ENCODE results near the gene ZBTB18.

Gene ZBTB18

DNA sequence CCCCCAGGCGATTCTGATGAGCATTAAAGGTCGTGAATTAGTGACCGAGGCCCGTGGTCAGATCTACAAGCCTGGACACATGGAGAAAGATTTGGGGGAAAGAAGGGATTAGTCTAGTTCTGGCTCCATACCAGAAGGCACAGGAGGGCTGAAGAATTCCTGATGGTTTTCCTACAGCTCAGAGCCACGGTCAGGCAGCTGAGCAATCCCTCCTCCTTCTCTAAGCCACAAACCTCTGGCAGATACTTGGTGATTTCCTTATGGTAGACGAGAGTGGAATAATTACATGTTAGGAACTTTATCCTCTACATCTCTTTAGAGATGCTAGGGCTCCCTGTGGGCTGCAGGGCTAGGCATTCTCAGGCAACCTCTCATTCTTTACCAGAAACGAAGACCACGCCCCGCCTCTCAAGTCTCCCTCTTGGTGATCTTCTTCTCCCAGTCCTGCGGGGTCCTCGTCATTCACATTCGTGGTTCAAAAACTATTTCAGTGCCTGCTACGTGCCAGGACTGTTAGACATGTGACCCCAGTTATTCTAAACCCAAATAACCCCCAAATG is 20.5 kb upstream of the ZBTB18 start:
- no peak for ATAC-seq
- TF ChIP-seq, protein P1, sequence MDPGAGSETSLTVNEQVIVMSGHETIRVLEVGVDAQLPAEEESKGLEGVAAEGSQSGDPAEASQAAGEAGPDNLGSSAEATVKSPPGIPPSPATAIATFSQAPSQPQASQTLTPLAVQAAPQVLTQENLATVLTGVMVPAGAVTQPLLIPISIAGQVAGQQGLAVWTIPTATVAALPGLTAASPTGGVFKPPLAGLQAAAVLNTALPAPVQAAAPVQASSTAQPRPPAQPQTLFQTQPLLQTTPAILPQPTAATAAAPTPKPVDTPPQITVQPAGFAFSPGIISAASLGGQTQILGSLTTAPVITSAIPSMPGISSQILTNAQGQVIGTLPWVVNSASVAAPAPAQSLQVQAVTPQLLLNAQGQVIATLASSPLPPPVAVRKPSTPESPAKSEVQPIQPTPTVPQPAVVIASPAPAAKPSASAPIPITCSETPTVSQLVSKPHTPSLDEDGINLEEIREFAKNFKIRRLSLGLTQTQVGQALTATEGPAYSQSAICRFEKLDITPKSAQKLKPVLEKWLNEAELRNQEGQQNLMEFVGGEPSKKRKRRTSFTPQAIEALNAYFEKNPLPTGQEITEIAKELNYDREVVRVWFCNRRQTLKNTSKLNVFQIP (CRISPR knock-in tag; IDR thresholded peaks at IDR 0.05; ENCODE audit: borderline replicate concordance, low read depth) = no peak
- no peak for TF ChIP-seq ZNF8 (CRISPR knock-in tag; IDR thresholded peaks at IDR 0.05)
- TF ChIP-seq ARNTL (CRISPR knock-in tag; IDR thresholded peaks at IDR 0.05; ENCODE audit: borderline replicate concordance, low read depth) = no peak

DNA sequence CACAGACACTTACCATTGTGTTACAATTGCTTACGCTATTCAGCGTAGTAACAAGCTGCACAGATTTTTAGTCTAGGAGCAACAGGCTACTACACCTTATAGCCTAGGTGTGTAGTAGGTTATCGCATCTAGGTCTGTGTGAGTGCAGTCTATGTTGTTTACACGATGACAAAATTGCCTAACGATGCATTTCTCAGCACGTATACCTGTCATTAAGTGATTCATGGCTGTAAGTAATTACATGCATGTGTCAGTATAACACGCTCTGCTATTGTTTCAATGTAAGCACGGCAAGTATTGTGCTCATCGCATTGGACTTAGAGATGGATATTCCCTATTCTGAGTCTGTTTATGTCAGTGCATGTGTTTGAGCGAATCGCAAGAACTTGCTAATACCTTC is 15.7 kb upstream of the ZBTB18 start:
- ATAC-seq = no peak
- TF ChIP-seq, protein P1 (CRISPR knock-in tag; IDR thresholded peaks at IDR 0.05; ENCODE audit: borderline replicate concordance, low read depth) = no peak
- TF ChIP-seq, protein P2, sequence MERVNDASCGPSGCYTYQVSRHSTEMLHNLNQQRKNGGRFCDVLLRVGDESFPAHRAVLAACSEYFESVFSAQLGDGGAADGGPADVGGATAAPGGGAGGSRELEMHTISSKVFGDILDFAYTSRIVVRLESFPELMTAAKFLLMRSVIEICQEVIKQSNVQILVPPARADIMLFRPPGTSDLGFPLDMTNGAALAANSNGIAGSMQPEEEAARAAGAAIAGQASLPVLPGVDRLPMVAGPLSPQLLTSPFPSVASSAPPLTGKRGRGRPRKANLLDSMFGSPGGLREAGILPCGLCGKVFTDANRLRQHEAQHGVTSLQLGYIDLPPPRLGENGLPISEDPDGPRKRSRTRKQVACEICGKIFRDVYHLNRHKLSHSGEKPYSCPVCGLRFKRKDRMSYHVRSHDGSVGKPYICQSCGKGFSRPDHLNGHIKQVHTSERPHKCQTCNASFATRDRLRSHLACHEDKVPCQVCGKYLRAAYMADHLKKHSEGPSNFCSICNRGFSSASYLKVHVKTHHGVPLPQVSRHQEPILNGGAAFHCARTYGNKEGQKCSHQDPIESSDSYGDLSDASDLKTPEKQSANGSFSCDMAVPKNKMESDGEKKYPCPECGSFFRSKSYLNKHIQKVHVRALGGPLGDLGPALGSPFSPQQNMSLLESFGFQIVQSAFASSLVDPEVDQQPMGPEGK (CRISPR knock-in tag; IDR thresholded peaks at IDR 0.05; ENCODE audit: borderline replicate concordance) = no peak
- TF ChIP-seq, protein P3, sequence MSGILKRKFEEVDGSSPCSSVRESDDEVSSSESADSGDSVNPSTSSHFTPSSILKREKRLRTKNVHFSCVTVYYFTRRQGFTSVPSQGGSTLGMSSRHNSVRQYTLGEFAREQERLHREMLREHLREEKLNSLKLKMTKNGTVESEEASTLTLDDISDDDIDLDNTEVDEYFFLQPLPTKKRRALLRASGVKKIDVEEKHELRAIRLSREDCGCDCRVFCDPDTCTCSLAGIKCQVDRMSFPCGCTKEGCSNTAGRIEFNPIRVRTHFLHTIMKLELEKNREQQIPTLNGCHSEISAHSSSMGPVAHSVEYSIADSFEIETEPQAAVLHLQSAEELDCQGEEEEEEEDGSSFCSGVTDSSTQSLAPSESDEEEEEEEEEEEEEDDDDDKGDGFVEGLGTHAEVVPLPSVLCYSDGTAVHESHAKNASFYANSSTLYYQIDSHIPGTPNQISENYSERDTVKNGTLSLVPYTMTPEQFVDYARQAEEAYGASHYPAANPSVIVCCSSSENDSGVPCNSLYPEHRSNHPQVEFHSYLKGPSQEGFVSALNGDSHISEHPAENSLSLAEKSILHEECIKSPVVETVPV (CRISPR knock-in tag; IDR thresholded peaks at IDR 0.05) = no peak
- no peak for TF ChIP-seq TOX (CRISPR knock-in tag; IDR thresholded peaks at IDR 0.05; ENCODE audit: borderline replicate concordance)
- TF ChIP-seq GLIS3 (CRISPR knock-in tag; IDR thresholded peaks at IDR 0.05) = no peak
- TF ChIP-seq ZNF8 (CRISPR knock-in tag; IDR thresholded peaks at IDR 0.05) = no peak
- TF ChIP-seq, protein P4, sequence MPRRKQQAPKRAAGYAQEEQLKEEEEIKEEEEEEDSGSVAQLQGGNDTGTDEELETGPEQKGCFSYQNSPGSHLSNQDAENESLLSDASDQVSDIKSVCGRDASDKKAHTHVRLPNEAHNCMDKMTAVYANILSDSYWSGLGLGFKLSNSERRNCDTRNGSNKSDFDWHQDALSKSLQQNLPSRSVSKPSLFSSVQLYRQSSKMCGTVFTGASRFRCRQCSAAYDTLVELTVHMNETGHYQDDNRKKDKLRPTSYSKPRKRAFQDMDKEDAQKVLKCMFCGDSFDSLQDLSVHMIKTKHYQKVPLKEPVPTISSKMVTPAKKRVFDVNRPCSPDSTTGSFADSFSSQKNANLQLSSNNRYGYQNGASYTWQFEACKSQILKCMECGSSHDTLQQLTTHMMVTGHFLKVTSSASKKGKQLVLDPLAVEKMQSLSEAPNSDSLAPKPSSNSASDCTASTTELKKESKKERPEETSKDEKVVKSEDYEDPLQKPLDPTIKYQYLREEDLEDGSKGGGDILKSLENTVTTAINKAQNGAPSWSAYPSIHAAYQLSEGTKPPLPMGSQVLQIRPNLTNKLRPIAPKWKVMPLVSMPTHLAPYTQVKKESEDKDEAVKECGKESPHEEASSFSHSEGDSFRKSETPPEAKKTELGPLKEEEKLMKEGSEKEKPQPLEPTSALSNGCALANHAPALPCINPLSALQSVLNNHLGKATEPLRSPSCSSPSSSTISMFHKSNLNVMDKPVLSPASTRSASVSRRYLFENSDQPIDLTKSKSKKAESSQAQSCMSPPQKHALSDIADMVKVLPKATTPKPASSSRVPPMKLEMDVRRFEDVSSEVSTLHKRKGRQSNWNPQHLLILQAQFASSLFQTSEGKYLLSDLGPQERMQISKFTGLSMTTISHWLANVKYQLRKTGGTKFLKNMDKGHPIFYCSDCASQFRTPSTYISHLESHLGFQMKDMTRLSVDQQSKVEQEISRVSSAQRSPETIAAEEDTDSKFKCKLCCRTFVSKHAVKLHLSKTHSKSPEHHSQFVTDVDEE (CRISPR knock-in tag; IDR thresholded peaks at IDR 0.05) = no peak
- TF ChIP-seq RARB (CRISPR knock-in tag; IDR thresholded peaks at IDR 0.05) = no peak
- TF ChIP-seq PPARA (CRISPR knock-in tag; IDR thresholded peaks at IDR 0.05; ENCODE audit: borderline replicate concordance) = no peak
- no peak for TF ChIP-seq OSR1 (CRISPR knock-in tag; IDR thresholded peaks at IDR 0.05)
- TF ChIP-seq ISL1 (CRISPR knock-in tag; IDR thresholded peaks at IDR 0.05) = no peak
- TF ChIP-seq SNAI2 (CRISPR knock-in tag; IDR thresholded peaks at IDR 0.05) = no peak
- TF ChIP-seq, protein P5, sequence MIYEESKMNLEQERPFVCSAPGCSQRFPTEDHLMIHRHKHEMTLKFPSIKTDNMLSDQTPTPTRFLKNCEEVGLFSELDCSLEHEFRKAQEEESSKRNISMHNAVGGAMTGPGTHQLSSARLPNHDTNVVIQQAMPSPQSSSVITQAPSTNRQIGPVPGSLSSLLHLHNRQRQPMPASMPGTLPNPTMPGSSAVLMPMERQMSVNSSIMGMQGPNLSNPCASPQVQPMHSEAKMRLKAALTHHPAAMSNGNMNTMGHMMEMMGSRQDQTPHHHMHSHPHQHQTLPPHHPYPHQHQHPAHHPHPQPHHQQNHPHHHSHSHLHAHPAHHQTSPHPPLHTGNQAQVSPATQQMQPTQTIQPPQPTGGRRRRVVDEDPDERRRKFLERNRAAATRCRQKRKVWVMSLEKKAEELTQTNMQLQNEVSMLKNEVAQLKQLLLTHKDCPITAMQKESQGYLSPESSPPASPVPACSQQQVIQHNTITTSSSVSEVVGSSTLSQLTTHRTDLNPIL (CRISPR knock-in tag; IDR thresholded peaks at IDR 0.05; ENCODE audit: low read depth) = no peak
- no peak for TF ChIP-seq ZFP30 (CRISPR knock-in tag; IDR thresholded peaks at IDR 0.05)
- TF ChIP-seq ARNTL (CRISPR knock-in tag; IDR thresholded peaks at IDR 0.05; ENCODE audit: borderline replicate concordance, low read depth) = no peak
- TF ChIP-seq ZNF70 (CRISPR knock-in tag; IDR thresholded peaks at IDR 0.05) = no peak
- no peak for TF ChIP-seq ZC3H10 (CRISPR knock-in tag; IDR thresholded peaks at IDR 0.05)
- TF ChIP-seq ZFP3 (CRISPR knock-in tag; IDR thresholded peaks at IDR 0.05) = no peak

DNA sequence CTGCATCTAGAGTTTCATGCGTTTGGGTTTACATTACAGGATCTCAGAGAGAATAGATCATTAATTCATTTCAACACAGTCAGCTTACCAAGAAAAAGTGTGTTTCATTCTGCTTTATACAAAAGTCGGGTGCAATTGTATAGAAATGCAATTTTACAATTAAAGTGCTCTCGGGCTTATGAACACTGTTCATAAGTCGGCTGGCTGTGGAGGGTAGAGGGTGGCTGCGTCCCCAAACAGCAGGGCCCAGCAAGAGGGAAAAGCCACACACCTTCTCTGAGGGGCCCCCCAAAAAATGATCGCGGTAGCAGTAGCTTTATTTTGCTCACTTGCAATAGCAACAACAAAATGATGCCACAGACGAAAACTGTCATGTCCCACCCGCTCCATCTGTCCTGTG is 13.8 kb upstream of the ZBTB18 start:
- no peak for ATAC-seq
- TF ChIP-seq ZNF565 (CRISPR knock-in tag; conservative IDR thresholded peaks at IDR 0.05; ENCODE audit: low read depth) (no peak), ZFP3 (CRISPR knock-in tag; IDR thresholded peaks at IDR 0.05) (no peak), BACH2 (CRISPR knock-in tag; IDR thresholded peaks at IDR 0.05; ENCODE audit: borderline replicate concordance) (no peak)
- TF ChIP-seq, protein P1 (CRISPR knock-in tag; IDR thresholded peaks at IDR 0.05; ENCODE audit: borderline replicate concordance, low read depth) = no peak

All from SK-N-SH treated with all-trans-retinoic acid at 6 μM for 48 hours (cell line).